BLaER1 (cell line): ENCODE measurements around the gene DDOST.

Source experiments
- H3K27ac ChIP-seq: shearing (Covaris generic); formaldehyde crosslinking; 2 replicates; pipeline ENCODE4 v1.8.1; 2022
- H3K27me3 ChIP-seq: shearing (Covaris generic); formaldehyde crosslinking; 2 replicates; pipeline ENCODE4 v1.8.1; 2022
- H3K36me3 ChIP-seq: shearing (Covaris generic); formaldehyde crosslinking; 2 replicates; pipeline ENCODE4 v1.8.1; 2022
- H3K4me1 ChIP-seq: shearing (Covaris generic); formaldehyde crosslinking; 2 replicates; pipeline ENCODE4 v1.8.1; 2022
- H3K4me2 ChIP-seq: shearing (Covaris generic); formaldehyde crosslinking; 2 replicates; pipeline ENCODE4 v1.8.1; 2022
- H3K4me3 ChIP-seq: shearing (Covaris generic); formaldehyde crosslinking; 2 replicates; pipeline ENCODE4 v1.8.1; 2022
- H3K9ac ChIP-seq: shearing (Covaris generic); formaldehyde crosslinking; 2 replicates; pipeline ENCODE4 v1.8.1; 2022
- H3K9me3 ChIP-seq: shearing (Covaris generic); formaldehyde crosslinking; 2 replicates; pipeline ENCODE4 v1.8.1; 2022
- H4K20me1 ChIP-seq: shearing (Covaris generic); formaldehyde crosslinking; 2 replicates; pipeline ENCODE4 v1.8.1; 2022
- Cebpa-rat ChIP-seq: shearing (Covaris generic); IDR thresholded peaks from 2 replicates; pipeline ENCODE4 v1.8.1; 2022

Gene DDOST

DNA sequence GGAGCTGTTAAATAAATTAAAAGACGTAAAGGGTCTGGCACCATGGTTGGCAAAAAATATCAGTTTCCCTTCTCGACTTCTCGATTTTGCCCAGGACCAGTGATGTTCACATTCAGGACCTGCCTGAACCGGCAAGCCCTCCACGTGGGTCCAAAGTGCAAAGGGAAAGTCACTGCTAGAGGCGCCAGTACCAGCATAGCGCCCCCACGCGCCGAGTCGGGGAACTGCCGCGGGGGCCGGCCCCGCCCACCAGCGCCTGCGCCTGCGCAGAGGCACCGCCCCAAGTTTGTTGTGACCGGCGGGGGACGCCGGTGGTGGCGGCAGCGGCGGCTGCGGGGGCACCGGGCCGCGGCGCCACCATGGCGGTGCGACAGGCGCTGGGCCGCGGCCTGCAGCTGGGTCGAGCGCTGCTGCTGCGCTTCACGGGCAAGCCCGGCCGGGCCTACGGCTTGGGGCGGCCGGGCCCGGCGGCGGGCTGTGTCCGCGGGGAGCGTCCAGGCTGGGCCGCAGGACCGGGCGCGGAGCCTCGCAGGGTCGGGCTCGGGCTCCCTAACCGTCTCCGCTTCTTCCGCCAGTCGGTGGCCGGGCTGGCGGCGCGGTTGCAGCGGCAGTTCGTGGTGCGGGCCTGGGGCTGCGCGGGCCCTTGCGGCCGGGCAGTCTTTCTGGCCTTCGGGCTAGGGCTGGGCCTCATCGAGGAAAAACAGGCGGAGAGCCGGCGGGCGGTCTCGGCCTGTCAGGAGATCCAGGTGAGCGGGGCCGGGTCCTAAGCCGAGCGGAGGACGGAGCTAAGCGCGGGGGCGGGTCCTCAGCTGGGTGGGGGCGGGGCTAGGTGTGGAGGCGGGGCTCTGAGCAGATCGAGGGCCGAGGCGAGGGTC, 27.7 kb downstream of the DDOST start, which contains the start of gene PINK1:
TSS of gene PINK1 (plus strand) at position 269 of the 875 bp plus-strand sequence. CDS start at position 360, 91 bp downstream.
- Histone ChIP-seq H3K9me3 (peaks cover 17% of the 10 kb centered on the region), H3K4me3 (peak within 1 kb of the TSS; percentile 100), H3K9ac (peak within 1 kb of the TSS; percentile 87), H4K20me1 (peaks cover 4% of the 10 kb centered on the region; the same call in 1 of the 2 replicates), H3K4me2 (peak within 1 kb of the TSS; percentile 98), H3K4me1 (peaks cover 11% of the 10 kb centered on the region), H3K36me3 (peaks cover 9% of the 10 kb centered on the region), H3K27ac (peak within 1 kb of the TSS; percentile 81), H3K27me3 (no peaks in the 10 kb centered on the region)
- no peak for TF ChIP-seq Cebpa-rat

DNA sequence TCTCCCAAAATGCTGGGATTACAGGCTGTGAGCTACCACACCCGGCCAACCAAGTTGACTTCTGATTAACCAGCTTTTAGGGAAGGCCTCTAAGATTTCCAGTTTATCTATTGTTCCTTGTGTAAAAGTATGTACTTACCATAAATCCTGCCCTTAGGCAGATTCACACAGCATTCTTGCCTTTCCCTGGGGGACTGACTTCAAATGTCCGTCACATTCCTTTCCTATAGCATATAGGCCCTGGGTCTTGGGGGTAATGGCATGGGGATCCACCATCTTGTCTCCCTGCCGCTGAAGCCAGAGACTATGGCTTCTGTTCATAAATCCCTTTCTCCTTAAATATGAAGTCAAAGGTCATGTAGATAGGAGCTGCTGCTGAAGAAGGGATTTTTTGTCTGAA, 28.8 kb downstream of the DDOST start:
- Histone ChIP-seq H3K9me3 (peaks cover 25% of the 10 kb centered on the region), H3K27ac (no peak overlapping the region), H3K9ac (no peak overlapping the region), H3K4me2 (no peak overlapping the region), H3K4me1 (peaks cover 11% of the 10 kb centered on the region), H4K20me1 (peaks cover 4% of the 10 kb centered on the region; the same call in 1 of the 2 replicates), H3K4me3 (no peak overlapping the region), H3K36me3 (no peaks in the 10 kb centered on the region), H3K27me3 (no peaks in the 10 kb centered on the region)
- no peak for TF ChIP-seq Cebpa-rat

DNA sequence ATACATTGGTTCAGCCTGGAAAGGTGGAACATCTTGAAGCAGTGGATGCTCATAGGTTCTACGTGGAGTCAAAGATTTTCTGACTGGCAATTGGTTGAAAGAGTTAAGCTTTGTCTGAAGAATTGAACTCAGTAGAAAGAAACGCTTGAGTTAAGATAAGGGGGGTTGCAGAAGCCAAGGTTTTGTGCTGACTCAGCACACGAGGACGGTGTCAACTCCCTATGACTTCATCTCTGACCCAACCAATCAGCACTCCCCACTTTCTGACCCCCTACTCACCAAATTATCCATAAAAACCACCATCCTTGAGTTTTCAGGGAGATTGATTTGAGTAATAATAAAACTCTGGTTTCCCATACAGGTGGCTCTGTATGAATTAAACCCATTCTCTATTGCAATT, 30.4 kb downstream of the DDOST start:
- Histone ChIP-seq H3K36me3 (no peaks in the 10 kb centered on the region), H3K27ac (no peak overlapping the region), H3K4me2 (no peak overlapping the region), H4K20me1 (peaks cover 4% of the 10 kb centered on the region; the same call in 1 of the 2 replicates), H3K4me1 (peaks cover 11% of the 10 kb centered on the region), H3K4me3 (no peak overlapping the region), H3K27me3 (no peaks in the 10 kb centered on the region), H3K9ac (no peak overlapping the region), H3K9me3 (peaks cover 25% of the 10 kb centered on the region)
- TF ChIP-seq Cebpa-rat: no peak

DNA sequence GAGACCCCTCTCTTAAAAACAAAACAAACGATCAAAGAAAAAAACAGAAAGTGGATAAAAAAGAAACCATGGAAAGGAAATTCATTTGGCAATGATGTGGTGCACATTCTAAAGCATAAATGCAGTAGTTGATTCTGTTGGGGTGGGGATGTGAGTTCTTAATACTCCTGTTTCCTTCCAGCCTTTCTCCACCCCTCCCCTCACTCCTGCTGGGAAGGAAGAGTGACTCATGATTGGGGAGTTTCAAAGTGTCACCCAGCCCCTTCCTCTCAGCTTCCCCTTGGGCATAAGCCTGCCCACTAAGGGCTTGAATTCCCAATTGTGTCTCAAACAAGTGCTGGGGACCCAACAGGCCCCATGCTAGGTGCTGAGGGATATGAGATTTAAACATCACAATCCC, 34.6 kb downstream of the DDOST start:
- Histone ChIP-seq H3K9me3 (peaks cover 25% of the 10 kb centered on the region), H3K4me1 (no peaks in the 10 kb centered on the region), H3K9ac (no peak overlapping the region), H3K27me3 (no peaks in the 10 kb centered on the region), H4K20me1 (no peaks in the 10 kb centered on the region), H3K4me3 (no peak overlapping the region), H3K4me2 (no peak overlapping the region), H3K27ac (no peak overlapping the region), H3K36me3 (no peaks in the 10 kb centered on the region)
- TF ChIP-seq Cebpa-rat: no peak

DNA sequence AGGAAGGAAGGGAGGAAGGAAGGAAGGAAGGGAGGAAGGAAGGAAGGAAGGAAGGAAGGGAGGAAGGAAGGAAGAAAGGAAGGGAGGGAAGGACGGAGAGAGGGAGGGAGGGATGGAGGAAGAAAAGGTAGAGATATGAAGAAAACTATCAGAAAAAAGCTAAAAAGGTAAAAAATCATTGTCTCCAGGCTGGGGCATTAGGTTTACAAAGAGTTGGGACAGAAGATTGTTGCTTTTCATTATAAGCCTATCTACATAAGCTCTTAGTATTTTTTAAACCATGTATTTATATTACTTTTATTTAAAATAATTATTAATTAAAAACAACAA, 35.1 kb downstream of the DDOST start:
- Histone ChIP-seq H3K4me1 (no peaks in the 10 kb centered on the region), H3K36me3 (no peaks in the 10 kb centered on the region), H3K4me3 (no peak overlapping the region), H3K27me3 (no peaks in the 10 kb centered on the region), H3K4me2 (no peak overlapping the region), H3K9me3 (peaks cover 25% of the 10 kb centered on the region), H3K9ac (no peak overlapping the region), H3K27ac (no peak overlapping the region), H4K20me1 (no peaks in the 10 kb centered on the region)
- no peak for TF ChIP-seq Cebpa-rat

DNA sequence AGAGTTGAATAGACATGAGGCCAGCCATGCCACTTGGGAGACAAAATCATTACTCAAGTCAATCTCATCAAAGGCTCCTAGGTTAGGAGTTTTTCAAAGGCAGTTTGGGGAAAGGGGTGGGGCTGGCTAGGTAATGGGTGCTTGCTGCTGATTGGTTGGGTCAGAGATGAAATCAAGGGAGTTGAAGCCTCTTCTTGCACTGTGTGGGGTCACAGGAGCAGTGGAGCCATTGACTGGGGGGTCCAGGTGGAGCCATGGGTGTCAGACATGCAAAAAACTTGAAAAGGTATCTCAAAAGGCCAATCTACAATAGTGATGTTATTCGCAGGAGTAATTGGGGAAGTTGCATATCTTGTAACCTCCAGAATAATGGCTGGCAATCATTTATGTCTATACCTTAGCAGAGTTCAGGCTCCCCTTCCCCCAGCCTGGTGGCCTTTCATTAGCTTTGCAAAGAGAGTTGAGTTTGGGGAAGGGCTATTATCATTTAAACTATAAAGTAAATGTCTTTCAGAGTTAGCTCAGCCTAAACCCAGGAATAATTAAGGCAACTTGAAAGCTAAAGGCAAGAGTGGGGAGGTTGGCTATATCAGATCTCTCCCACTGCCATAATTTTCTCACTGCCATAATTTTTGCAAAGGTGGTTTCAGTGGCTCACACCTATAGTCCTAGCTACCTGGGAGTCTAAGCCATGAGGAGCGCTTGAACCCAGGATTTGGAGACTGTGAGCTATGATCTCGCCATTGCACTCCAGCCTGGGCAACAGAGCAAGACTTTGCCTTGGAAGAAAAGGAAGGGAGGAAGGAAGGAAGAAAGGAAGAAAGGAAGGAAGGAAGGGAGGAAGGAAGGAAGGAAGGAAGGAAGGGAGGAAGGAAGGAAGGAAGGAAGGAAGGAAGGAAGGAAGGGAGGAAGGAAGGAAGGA, 35.7 kb downstream of the DDOST start:
- no peaks in the 10 kb centered on the region for H3K4me1 ChIP-seq
- H3K27me3 ChIP-seq: no peaks in the 10 kb centered on the region
- no peak for TF ChIP-seq Cebpa-rat
- no peak overlapping the region for H3K9ac ChIP-seq
- no peaks in the 10 kb centered on the region for H3K36me3 ChIP-seq
- no peaks in the 10 kb centered on the region for H4K20me1 ChIP-seq
- peaks cover 25% of the 10 kb centered on the region for H3K9me3 ChIP-seq
- H3K4me3 ChIP-seq: no peak overlapping the region
- no peak overlapping the region for H3K27ac ChIP-seq
- no peak overlapping the region for H3K4me2 ChIP-seq

DNA sequence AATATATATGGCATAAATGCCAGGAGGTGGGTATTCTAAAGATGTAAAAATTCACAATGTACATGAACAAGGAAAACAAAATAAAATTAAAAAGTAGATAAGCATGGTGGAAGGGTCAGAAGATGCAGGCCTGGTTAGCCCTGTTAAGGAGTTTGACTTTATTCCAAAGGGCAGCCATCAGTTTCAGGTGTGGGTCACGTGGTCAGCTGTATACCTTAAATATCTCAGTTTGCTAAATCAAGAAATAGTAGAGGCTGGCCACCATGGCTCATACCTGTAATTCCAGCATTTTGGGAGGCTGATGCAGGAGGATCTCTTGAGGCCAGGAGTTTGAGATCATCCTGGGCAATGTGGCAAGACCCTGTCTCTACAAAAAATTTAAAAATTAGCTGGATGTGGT, 36.5 kb downstream of the DDOST start:
- no peak overlapping the region for H3K4me2 ChIP-seq
- no peaks in the 10 kb centered on the region for H3K27me3 ChIP-seq
- H3K27ac ChIP-seq: no peak overlapping the region
- peaks cover 20% of the 10 kb centered on the region for H3K9me3 ChIP-seq
- no peak overlapping the region for H3K9ac ChIP-seq
- TF ChIP-seq Cebpa-rat: no peak
- no peak overlapping the region for H3K4me3 ChIP-seq
- H3K4me1 ChIP-seq: no peaks in the 10 kb centered on the region
- H3K36me3 ChIP-seq: no peaks in the 10 kb centered on the region
- no peaks in the 10 kb centered on the region for H4K20me1 ChIP-seq

DNA sequence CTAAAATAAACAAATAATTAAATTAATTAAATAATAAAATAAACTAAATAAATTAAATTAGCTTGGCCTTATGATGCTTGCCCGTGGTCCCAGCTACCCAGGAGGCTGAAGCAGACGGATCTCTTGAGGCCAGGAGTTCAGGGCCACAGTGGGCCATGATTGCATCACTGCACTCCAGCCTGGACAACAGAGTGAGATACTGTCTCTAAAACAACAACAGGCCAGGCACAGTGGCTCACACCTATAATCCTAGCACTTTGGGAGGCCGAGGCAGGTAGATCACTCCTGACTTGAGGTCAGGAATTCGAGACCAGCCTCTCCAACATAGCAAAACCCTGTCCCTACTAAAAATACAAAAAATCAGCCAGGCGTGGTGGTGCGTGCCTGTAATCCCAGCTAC, 40.2 kb downstream of the DDOST start:
- TF ChIP-seq Cebpa-rat: no peak
- no peaks in the 10 kb centered on the region for H3K36me3 ChIP-seq
- H4K20me1 ChIP-seq: no peaks in the 10 kb centered on the region
- H3K9me3 ChIP-seq: no peaks in the 10 kb centered on the region
- no peak overlapping the region for H3K9ac ChIP-seq
- no peak overlapping the region for H3K4me2 ChIP-seq
- no peaks in the 10 kb centered on the region for H3K4me1 ChIP-seq
- no peak overlapping the region for H3K27ac ChIP-seq
- no peak overlapping the region for H3K4me3 ChIP-seq
- H3K27me3 ChIP-seq: no peaks in the 10 kb centered on the region

DNA sequence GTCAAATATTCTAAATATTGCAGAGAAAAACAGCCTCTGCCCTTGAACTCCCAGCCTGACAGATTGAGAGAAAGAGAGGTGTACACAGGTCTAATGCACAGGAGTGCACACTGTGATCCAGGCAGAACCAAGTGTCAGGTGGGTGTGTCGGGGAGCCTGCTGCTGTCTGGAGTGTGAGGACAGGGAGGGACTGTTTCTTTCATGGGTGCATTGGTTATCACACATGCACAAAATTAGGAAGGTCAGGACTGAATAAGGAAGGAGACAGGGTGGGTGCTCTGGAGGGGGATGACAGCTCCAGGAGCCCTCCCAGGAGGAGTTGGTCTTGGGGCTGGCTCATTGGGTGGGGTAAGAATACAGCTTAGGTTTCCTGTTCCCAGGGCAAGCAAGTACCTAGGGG, 41.2 kb downstream of the DDOST start:
- H4K20me1 ChIP-seq: no peaks in the 10 kb centered on the region
- no peaks in the 10 kb centered on the region for H3K9me3 ChIP-seq
- no peak overlapping the region for H3K27ac ChIP-seq
- H3K4me3 ChIP-seq: no peak overlapping the region
- no peaks in the 10 kb centered on the region for H3K4me1 ChIP-seq
- H3K36me3 ChIP-seq: no peaks in the 10 kb centered on the region
- H3K27me3 ChIP-seq: no peaks in the 10 kb centered on the region
- no peak for TF ChIP-seq Cebpa-rat
- no peak overlapping the region for H3K9ac ChIP-seq
- H3K4me2 ChIP-seq: no peak overlapping the region

DNA sequence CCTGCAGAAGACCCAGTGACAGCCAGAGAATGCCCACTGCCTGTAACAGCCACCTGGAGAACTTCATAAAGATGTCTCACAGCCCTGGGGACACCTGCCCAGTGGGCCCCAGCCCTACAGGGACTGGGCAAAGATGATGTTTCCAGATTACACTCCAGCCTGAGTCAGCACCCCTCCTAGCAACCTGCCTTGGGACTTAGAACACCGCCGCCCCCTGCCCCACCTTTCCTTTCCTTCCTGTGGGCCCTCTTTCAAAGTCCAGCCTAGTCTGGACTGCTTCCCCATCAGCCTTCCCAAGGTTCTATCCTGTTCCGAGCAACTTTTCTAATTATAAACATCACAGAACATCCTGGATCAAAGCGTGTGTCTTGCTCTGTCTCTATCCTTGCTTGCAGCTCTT, 42.6 kb downstream of the DDOST start:
- no peaks in the 10 kb centered on the region for H3K27me3 ChIP-seq
- no peak for TF ChIP-seq Cebpa-rat
- H3K36me3 ChIP-seq: no peaks in the 10 kb centered on the region
- H3K4me3 ChIP-seq: no peak overlapping the region
- no peak overlapping the region for H3K4me2 ChIP-seq
- no peaks in the 10 kb centered on the region for H3K4me1 ChIP-seq
- H3K9ac ChIP-seq: no peak overlapping the region
- H4K20me1 ChIP-seq: no peaks in the 10 kb centered on the region
- no peak overlapping the region for H3K27ac ChIP-seq
- no peaks in the 10 kb centered on the region for H3K9me3 ChIP-seq
